B cell (primary cell): ENCODE data around the gene SKAP1. TPM values are rescaled to one million over a fixed set of nuclear protein-coding genes. Genes with fewer than 3 reads are reported as not detected.

ENCODE experiments used
- ATAC-seq: fragments of 200-7000 bp; cut with Tn5 transposase; one replicate; pipeline ENCODE4 v1.10.0; 2021; ENCODE audit warnings: low read depth, mild to moderate bottlenecking, moderate number of reproducible peaks, moderate library complexity
- CTCF ChIA-PET: fragments of 350-600 bp; sonication (Branson Sonifier 250); formaldehyde crosslinking; loops from one replicate; lab custom pipeline; 2021; ENCODE audit warnings: antibody characterized with exemption, inconsistent platforms; lab: Charles Lee
- POLR2A ChIA-PET: fragments of 350-600 bp; sonication (Branson Sonifier 250); formaldehyde crosslinking; loops from one replicate; lab custom pipeline; 2021; ENCODE audit warnings: antibody characterized with exemption; lab: Charles Lee
- DNase-seq: peaks from one replicate; pipeline ENCODE4 v3.0.0; 2013
- H2AFZ ChIP-seq: 2 replicates; pipeline ENCODE4 v1.6.1; 2012; ENCODE audit warnings: mild to moderate bottlenecking, low read depth, low read length; ENCODE audit not compliant: insufficient read depth, poor library complexity, severe bottlenecking
- H3K27ac ChIP-seq, 2 donors: 1 replicate in 1 of 2; 2 replicates in 1 of 2; pipeline ENCODE4 v1.5.1; 2012 to 2013; ENCODE audit warnings: low read length in 2 of 2, mild to moderate bottlenecking in 2 of 2, moderate library complexity in 1 of 2
- H3K27me3 ChIP-seq, 4 experiments: fragments of 200-600 bp in 1 of 4; sonication (generic) in 1 of 4; replicated peaks in 1 of 4; 1 replicate in 2 of 4; 2 replicates in 2 of 4; pipeline versions ENCODE4 v1.6.1 to v1.7.0; 2013 to 2016; ENCODE audit warnings: low read length in 3 of 4, mild to moderate bottlenecking in 2 of 4, mixed read lengths in 1 of 4, moderate library complexity in 1 of 4; ENCODE audit not compliant: insufficient read depth in 4 of 4, control insufficient read depth in 3 of 4; ENCODE audit errors: control extremely low read depth in 1 of 4
- H3K36me3 ChIP-seq, 2 experiments: replicated peaks in 1 of 2; 1 replicate in 1 of 2; 2 replicates in 1 of 2; pipeline versions ENCODE4 v1.6.1 to v1.7.1; 2013; ENCODE audit warnings: low read length in 1 of 2; ENCODE audit not compliant: insufficient read depth in 2 of 2, control insufficient read depth in 1 of 2; ENCODE audit errors: control extremely low read depth in 1 of 2, extremely low read depth in 1 of 2
- H3K4me1 ChIP-seq, 2 donors: fragments of 200-600 bp in 1 of 2; sonication (generic) in 1 of 2; 1 replicate in 1 of 2; 2 replicates in 1 of 2; pipeline versions ENCODE4 v1.5.1 to v1.6.1; 2013 to 2017; ENCODE audit warnings: low read length in 2 of 2; ENCODE audit not compliant: control insufficient read depth in 2 of 2, insufficient read depth in 2 of 2
- H3K4me2 ChIP-seq: replicated peaks from 2 replicates; pipeline ENCODE3; 2012; ENCODE audit warnings: mild to moderate bottlenecking, low read depth, low read length; ENCODE audit not compliant: poor library complexity, severe bottlenecking
- H3K4me3 ChIP-seq, 5 experiments: fragments of 200-600 bp in 1 of 5; sonication (generic) in 1 of 5; 1 replicate in 3 of 5; 2 replicates in 2 of 5; pipeline versions ENCODE4 v1.5.1 to v1.7.0; 2011 to 2016; ENCODE audit warnings: low read length in 4 of 5, mild to moderate bottlenecking in 4 of 5, low read depth in 2 of 5, control low read depth in 1 of 5, moderate library complexity in 1 of 5; ENCODE audit not compliant: insufficient read depth in 1 of 5; ENCODE audit errors: control extremely low read depth in 1 of 5, extremely low read depth in 1 of 5
- H3K79me2 ChIP-seq: fragments of 200-600 bp; sonication (generic); one replicate; pipeline ENCODE4 v1.6.0; 2016; ENCODE audit warnings: low read length; ENCODE audit not compliant: control insufficient read depth, insufficient read depth
- H3K9ac ChIP-seq: fragments of 200-600 bp; sonication (generic); 2 replicates; pipeline ENCODE4 v1.6.1; 2017; ENCODE audit warnings: mild to moderate bottlenecking, low read length, moderate library complexity
- H3K9me3 ChIP-seq, 3 donors: one replicate each; pipeline versions ENCODE4 v1.6.1 to v1.7.1; 2013; ENCODE audit warnings: low read length in 2 of 3; ENCODE audit not compliant: control insufficient read depth in 2 of 3, insufficient read depth in 1 of 3; ENCODE audit errors: control extremely low read depth in 1 of 3
- H4K20me1 ChIP-seq: 2 replicates; pipeline ENCODE4 v1.6.0; 2012; ENCODE audit warnings: mild to moderate bottlenecking, low read length; ENCODE audit not compliant: insufficient read depth, control insufficient read depth, poor library complexity, severe bottlenecking
- H3K27ac Mint-ChIP-seq: one replicate; pipeline ENCODE4 v1.8.0; 2021; ENCODE audit warnings: mixed read lengths
- H3K27me3 Mint-ChIP-seq: one replicate; pipeline ENCODE4 v1.8.0; 2021; ENCODE audit warnings: mixed read lengths
- H3K4me1 Mint-ChIP-seq: one replicate; pipeline ENCODE4 v1.8.0; 2021; ENCODE audit warnings: mixed read lengths
- H3K4me3 Mint-ChIP-seq: one replicate; pipeline ENCODE4 v1.8.0; 2021; ENCODE audit warnings: mixed read lengths
- H3K9me3 Mint-ChIP-seq: one replicate; pipeline ENCODE4 v1.8.0; 2022; ENCODE audit warnings: mixed read lengths; ENCODE audit not compliant: insufficient read depth
- CTCF ChIP-seq: fragments of 200-600 bp; IDR thresholded peaks from one replicate; pipeline ENCODE4 v1.8.0; 2022; ENCODE audit warnings: antibody characterized with exemption, mild to moderate bottlenecking
- EZH2 ChIP-seq: IDR thresholded peaks from 2 replicates; pipeline ENCODE4 v1.6.1; 2012; ENCODE audit warnings: borderline replicate concordance, low read depth, mild to moderate bottlenecking, moderate library complexity, low read length; ENCODE audit not compliant: insufficient read depth, poor library complexity, severe bottlenecking
- WGBS: methylation state at CpG from one replicate; pipeline ENCODE4 v1.1.5; 2013; ENCODE audit warnings: missing lambda C conversion rate; ENCODE audit not compliant: insufficient coverage; 5-methylcytosine and 5-hydroxymethylcytosine counted together
- intact Hi-C: fragments of 100-400 bp; cut with micrococcal nuclease; formaldehyde crosslinking; loops from one replicate; pipeline ENCODE4 v1.10.0; 2022
- polyA plus RNA-seq: library from polyadenylated mRNA; depleted of rRNA; stranded (reverse); fragments of >200 nt; gene quantifications from 2 replicates; pipeline ENCODE4 v1.2.3, GENCODE V29; 2012
- total RNA-seq, 2 donors: library from RNA; stranded (reverse); fragments of 120-200 nt in 1 of 2; gene quantifications; 1 replicate in 1 of 2; 2 replicates in 1 of 2; pipeline versions ENCODE4 v1.2.3 to v1.2.4, GENCODE V29; 2013 to 2022

Gene SKAP1
- total and polyA plus RNA-seq, 2 donors (not counting 1 experiment from before 2014, with no cell fraction given), result 33.1 to 37.3 TPM

- no peak overlapping the region for H3K4me3 Mint-ChIP-seq
- Histone ChIP-seq H3K4me1 (no peaks in the 10 kb centered on the region), H3K27me3 (no peaks in the 10 kb centered on the region), H3K79me2 (no peaks in the 10 kb centered on the region), H3K27ac (no peak overlapping the region), H4K20me1 (no peaks in the 10 kb centered on the region), H3K9me3 (no peaks in the 10 kb centered on the region), H2AFZ (no peak overlapping the region), H3K4me2 (no peak overlapping the region), H3K4me3 (no peak overlapping the region), H3K9ac (no peak overlapping the region), H3K36me3 (no peaks in the 10 kb centered on the region)
- H3K9me3 Mint-ChIP-seq, result no peaks in the 10 kb centered on the region
- H3K27ac Mint-ChIP-seq, result no peak overlapping the region
- peaks cover 3% of the 10 kb centered on the region for H3K27me3 Mint-ChIP-seq
- ChIA-PET POLR2A (no interaction called here), CTCF (interaction anchor here (1.3 to 1.5 kb wide), 3 partner anchors 14 to 29 kb away, joined by 4 read pairs; no protein-coding TSS in a partner anchor)
- ATAC-seq (no peak), DNase-seq (no peak)
- 100% methylated on average over 3 of the region's 5 CpGs for WGBS
- no peaks in the 10 kb centered on the region for H3K4me1 Mint-ChIP-seq
- intact Hi-C loops, result no loop called here
- TF ChIP-seq EZH2, result no peak
- no peak for TF ChIP-seq CTCF
These were observed 151.1 kb downstream of the SKAP1 start for GRCh38 chr17:48278760-48279491.

GRCh38 chr17:48276776-48277175, 153.2 kb downstream of the SKAP1 start:
- Histone ChIP-seq H3K27ac (no peak overlapping the region), H3K9ac (no peak overlapping the region), H3K9me3 (no peaks in the 10 kb centered on the region), H2AFZ (no peak overlapping the region), H3K79me2 (no peaks in the 10 kb centered on the region), H3K27me3 (no peaks in the 10 kb centered on the region), H3K36me3 (no peaks in the 10 kb centered on the region), H3K4me3 (no peak overlapping the region), H3K4me2 (no peak overlapping the region), H4K20me1 (no peaks in the 10 kb centered on the region), H3K4me1 (no peaks in the 10 kb centered on the region)
- H3K4me3 Mint-ChIP-seq, result no peak overlapping the region
- peaks cover 3% of the 10 kb centered on the region for H3K27me3 Mint-ChIP-seq
- intact Hi-C loops, result no loop called here
- no peaks in the 10 kb centered on the region for H3K9me3 Mint-ChIP-seq
- no peak for TF ChIP-seq EZH2
- no peak for TF ChIP-seq CTCF
- no peaks in the 10 kb centered on the region for H3K4me1 Mint-ChIP-seq
- POLR2A ChIA-PET, result no interaction called here
- DNase-seq (no peak), ATAC-seq (no peak)
- no peak overlapping the region for H3K27ac Mint-ChIP-seq
- CTCF ChIA-PET, result interaction anchor here (0.9 kb wide), 1 partner anchor 14 kb away, joined by 3 read pairs; no protein-coding TSS in a partner anchor
- WGBS, result no CpG with 5 or more reads among the region's 1 CpG
